ENCODE results near the gene CFAP61. TPM values are rescaled to one million over a fixed set of nuclear protein-coding genes. Genes with fewer than 3 reads are reported as not detected.

Gene CFAP61
- total and polyA plus RNA-seq, 2 donors = 0.23 to 0.24 TPM

DNA sequence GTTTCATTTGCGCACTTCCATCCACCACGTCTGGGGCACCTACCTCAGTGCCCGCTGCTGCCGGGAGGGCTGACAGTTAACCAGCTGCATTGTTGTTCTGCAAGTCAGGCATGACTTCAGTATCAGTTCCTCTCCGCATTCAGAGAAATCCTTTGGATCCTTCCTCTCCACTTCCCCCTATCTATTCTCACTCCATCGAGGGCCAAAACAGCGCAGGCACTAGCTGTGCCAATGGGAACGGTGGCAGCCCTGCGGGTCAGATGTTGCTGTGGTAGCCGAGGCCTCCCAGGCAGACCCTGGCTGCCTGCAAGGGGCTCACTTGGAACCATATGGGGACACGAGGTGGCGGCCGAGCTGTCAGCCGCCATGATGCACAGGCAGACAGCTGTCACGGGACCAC, 251.4 kb downstream of the CFAP61 start:
- no peaks in the 10 kb centered on the region for H3K9me3 ChIP-seq (ENCODE audit: control insufficient read depth in 2 of 2, insufficient read depth in 1 of 2, low read length in 1 of 2)
- no peaks in the 10 kb centered on the region for H3K4me1 ChIP-seq (ENCODE audit: control insufficient read depth in 2 of 2, insufficient read depth in 2 of 2, low read length in 2 of 2)
- no peak overlapping the region for H3K27ac ChIP-seq (ENCODE audit: low read depth in 1 of 2, low read length in 1 of 2)
- H3K4me3 ChIP-seq (ENCODE audit: low read length in 2 of 2) = no peak overlapping the region
- no peaks in the 10 kb centered on the region for H3K36me3 ChIP-seq (ENCODE audit: control insufficient read depth in 2 of 2, insufficient read depth in 2 of 2, low read length in 1 of 2)
- 95% methylated on average over 15 of the region's 15 CpGs for WGBS
- H3K27me3 ChIP-seq (ENCODE audit: control insufficient read depth in 2 of 2, insufficient read depth in 1 of 2, low read length in 1 of 2) = no peaks in the 10 kb centered on the region
- no peak for DNase-seq (ENCODE audit: low read depth in 6 of 9, low spot score in 9 of 9)

DNA sequence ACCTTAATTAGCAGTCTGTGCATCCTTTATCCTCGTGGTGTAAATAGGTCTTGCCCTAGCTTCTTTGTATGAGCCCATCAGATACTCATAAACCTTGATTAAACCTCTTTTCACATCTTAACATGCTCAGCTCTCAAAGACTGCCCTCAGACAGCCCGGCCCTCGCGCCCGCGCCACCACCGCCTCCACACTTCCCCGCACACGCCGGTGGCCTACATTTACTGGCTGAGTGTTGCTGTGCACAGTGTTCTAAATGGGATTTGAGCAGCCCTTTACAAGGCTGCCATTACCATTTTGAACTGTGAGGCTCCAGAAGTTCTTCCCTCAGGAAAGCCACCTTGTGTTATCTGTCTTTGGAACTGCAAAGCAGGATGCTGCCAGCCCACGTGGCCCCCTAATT, 252.6 kb downstream of the CFAP61 start:
- no peaks in the 10 kb centered on the region for H3K27me3 ChIP-seq (ENCODE audit: control insufficient read depth in 2 of 2, insufficient read depth in 1 of 2, low read length in 1 of 2)
- no peaks in the 10 kb centered on the region for H3K9me3 ChIP-seq (ENCODE audit: control insufficient read depth in 2 of 2, insufficient read depth in 1 of 2, low read length in 1 of 2)
- WGBS = 93% methylated on average over 11 of the region's 11 CpGs
- no peak for DNase-seq (ENCODE audit: low read depth in 6 of 9, low spot score in 9 of 9)
- H3K4me3 ChIP-seq (ENCODE audit: low read length in 2 of 2) = no peak overlapping the region
- H3K36me3 ChIP-seq (ENCODE audit: control insufficient read depth in 2 of 2, insufficient read depth in 2 of 2, low read length in 1 of 2) = no peaks in the 10 kb centered on the region
- H3K27ac ChIP-seq (ENCODE audit: low read depth in 1 of 2, low read length in 1 of 2) = no peak overlapping the region
- H3K4me1 ChIP-seq (ENCODE audit: control insufficient read depth in 2 of 2, insufficient read depth in 2 of 2, low read length in 2 of 2) = no peaks in the 10 kb centered on the region

DNA sequence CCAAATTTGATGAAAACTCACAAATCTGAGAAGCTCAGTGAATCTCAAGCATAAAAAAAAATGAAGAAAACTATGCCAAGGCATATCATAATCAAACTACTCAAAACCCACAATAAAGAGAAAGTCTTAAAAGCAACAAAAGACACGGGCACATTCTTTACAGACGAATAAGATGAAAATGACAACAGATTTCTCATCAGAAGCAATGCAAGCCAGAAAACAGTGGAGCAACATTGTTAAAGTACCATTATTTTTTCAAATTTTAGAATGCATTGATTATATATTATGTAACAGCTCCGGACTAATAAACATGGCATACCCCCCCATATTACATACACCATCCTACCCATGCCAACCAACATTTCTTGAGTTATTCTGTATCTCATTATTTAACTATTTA, 260.2 kb downstream of the CFAP61 start:
- H3K27me3 ChIP-seq (ENCODE audit: control insufficient read depth in 2 of 2, insufficient read depth in 1 of 2, low read length in 1 of 2) = no peaks in the 10 kb centered on the region
- H3K4me1 ChIP-seq (ENCODE audit: control insufficient read depth in 2 of 2, insufficient read depth in 2 of 2, low read length in 2 of 2) = no peaks in the 10 kb centered on the region
- no peak overlapping the region for H3K27ac ChIP-seq (ENCODE audit: low read depth in 1 of 2, low read length in 1 of 2)
- H3K9me3 ChIP-seq (ENCODE audit: control insufficient read depth in 2 of 2, insufficient read depth in 1 of 2, low read length in 1 of 2) = no peaks in the 10 kb centered on the region
- WGBS = 83% methylated on average over 3 of the region's 3 CpGs
- no peak overlapping the region for H3K4me3 ChIP-seq (ENCODE audit: low read length in 2 of 2)
- H3K36me3 ChIP-seq (ENCODE audit: control insufficient read depth in 2 of 2, insufficient read depth in 2 of 2, low read length in 1 of 2) = no peaks in the 10 kb centered on the region
- no peak for DNase-seq (ENCODE audit: low read depth in 6 of 9, low spot score in 9 of 9)

DNA sequence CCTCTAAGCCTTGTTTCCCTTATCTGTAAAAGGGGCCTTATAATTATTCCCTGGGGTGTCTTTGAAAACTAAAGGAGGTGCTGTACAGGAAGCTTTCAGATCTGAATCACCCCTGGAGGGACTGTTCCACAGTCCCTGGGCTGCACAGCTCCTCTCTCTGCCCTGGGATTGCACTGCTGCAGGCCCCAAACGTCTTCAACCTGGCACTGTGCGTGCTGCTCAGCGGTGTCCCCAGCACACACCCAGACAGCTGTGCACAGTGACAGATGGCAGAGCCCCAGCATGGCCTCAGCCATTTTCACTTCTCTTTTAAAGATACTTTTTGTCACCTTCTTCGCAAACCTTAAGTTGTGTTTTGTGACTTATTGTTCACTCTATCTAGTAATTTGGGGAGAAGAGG, 264.9 kb downstream of the CFAP61 start:
- no peaks in the 10 kb centered on the region for H3K36me3 ChIP-seq (ENCODE audit: control insufficient read depth in 2 of 2, insufficient read depth in 2 of 2, low read length in 1 of 2)
- no peaks in the 10 kb centered on the region for H3K9me3 ChIP-seq (ENCODE audit: control insufficient read depth in 2 of 2, insufficient read depth in 1 of 2, low read length in 1 of 2)
- no peak overlapping the region for H3K4me3 ChIP-seq (ENCODE audit: low read length in 2 of 2)
- WGBS = 67% methylated on average over 4 of the region's 4 CpGs
- no peak overlapping the region for H3K27ac ChIP-seq (ENCODE audit: low read depth in 1 of 2, low read length in 1 of 2)
- H3K4me1 ChIP-seq (ENCODE audit: control insufficient read depth in 2 of 2, insufficient read depth in 2 of 2, low read length in 2 of 2) = no peaks in the 10 kb centered on the region
- H3K27me3 ChIP-seq (ENCODE audit: control insufficient read depth in 2 of 2, insufficient read depth in 1 of 2, low read length in 1 of 2) = no peaks in the 10 kb centered on the region
- no peak for DNase-seq (ENCODE audit: low read depth in 6 of 9, low spot score in 9 of 9)

DNA sequence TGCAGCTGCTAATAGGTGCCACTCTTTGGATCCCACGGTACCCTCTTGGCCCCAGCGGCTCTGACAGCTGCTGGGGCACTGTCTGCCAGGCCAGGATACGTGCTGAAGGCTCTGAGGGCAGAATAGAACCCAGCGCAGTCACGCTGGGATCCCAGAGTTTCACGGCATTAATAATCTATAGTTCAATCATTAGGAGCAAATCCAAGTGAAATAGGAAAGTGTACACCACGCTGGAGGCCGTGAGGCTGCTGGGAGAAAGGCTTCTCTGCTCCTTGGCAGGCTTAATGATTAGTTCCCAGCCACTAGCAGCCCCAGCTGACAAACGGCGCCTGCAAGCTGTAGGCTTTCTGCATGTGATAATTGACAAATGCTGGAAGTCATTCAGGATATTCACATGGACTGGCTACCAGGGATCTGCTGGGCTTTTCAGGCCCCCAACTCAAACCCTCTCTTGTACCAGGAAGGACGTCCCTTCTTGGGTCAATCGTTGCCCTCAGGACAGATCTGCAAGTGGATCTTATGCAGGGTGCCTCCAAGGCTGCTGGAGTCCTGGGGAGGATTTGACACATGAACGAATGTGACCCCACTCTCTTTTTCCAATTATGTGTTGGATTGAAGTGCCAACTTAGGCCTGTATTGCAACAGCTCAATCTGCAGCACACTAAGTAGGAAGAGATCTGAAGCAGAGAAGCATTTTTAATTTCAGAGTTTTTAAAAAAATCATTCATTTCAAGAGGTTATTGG, 265.5 kb downstream of the CFAP61 start:
- H3K27ac ChIP-seq (ENCODE audit: low read depth in 1 of 2, low read length in 1 of 2) = no peak overlapping the region
- no peaks in the 10 kb centered on the region for H3K9me3 ChIP-seq (ENCODE audit: control insufficient read depth in 2 of 2, insufficient read depth in 1 of 2, low read length in 1 of 2)
- no peak for DNase-seq (ENCODE audit: low read depth in 6 of 9, low spot score in 9 of 9)
- no peak overlapping the region for H3K4me3 ChIP-seq (ENCODE audit: low read length in 2 of 2)
- H3K4me1 ChIP-seq (ENCODE audit: control insufficient read depth in 2 of 2, insufficient read depth in 2 of 2, low read length in 2 of 2) = no peaks in the 10 kb centered on the region
- no peaks in the 10 kb centered on the region for H3K27me3 ChIP-seq (ENCODE audit: control insufficient read depth in 2 of 2, insufficient read depth in 1 of 2, low read length in 1 of 2)
- 92% methylated on average over 13 of the region's 13 CpGs for WGBS
- H3K36me3 ChIP-seq (ENCODE audit: control insufficient read depth in 2 of 2, insufficient read depth in 2 of 2, low read length in 1 of 2) = no peaks in the 10 kb centered on the region

DNA sequence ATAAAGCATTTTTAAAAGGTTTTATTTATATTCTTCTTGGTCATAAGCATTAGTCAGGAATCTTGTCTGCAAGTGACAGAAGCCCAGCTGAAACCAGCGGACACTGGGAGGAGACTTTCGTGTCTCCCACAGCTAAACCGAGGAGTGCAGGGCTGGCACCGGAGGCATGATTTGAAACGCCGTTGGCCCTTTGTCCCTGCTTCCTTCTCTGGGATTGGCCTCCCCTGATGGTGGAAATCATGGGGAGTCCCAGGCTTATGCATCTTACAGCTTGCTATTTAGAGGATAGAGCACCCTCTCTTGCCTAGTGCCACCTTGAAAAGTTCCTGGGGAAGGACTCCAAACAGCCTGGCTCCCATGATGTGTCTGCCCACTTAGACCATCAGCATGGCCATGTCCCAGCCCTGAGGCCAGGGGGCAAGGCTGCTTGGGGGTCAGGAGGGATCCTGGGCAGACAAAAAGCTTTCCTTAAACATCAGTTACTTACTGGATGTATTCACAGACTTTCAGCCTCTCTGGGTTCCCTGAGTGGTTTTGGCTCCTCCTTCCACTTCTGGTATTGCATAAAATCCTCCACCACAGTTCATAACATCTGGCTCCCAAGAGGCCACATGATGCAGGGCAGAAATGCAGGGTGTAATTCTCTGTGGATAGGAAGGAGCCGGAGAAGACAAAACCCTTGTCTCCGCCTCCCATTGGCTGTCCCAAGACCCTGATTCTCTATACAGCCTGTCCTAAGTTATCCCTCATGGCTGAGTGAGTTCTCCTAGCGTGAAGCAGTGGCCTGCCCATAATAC, 266.2 kb downstream of the CFAP61 start:
- H3K27ac ChIP-seq (ENCODE audit: low read depth in 1 of 2, low read length in 1 of 2) = no peak overlapping the region
- no peaks in the 10 kb centered on the region for H3K27me3 ChIP-seq (ENCODE audit: control insufficient read depth in 2 of 2, insufficient read depth in 1 of 2, low read length in 1 of 2)
- H3K4me3 ChIP-seq (ENCODE audit: low read length in 2 of 2) = no peak overlapping the region
- 89% methylated on average over 9 of the region's 9 CpGs for WGBS
- no peaks in the 10 kb centered on the region for H3K36me3 ChIP-seq (ENCODE audit: control insufficient read depth in 2 of 2, insufficient read depth in 2 of 2, low read length in 1 of 2)
- DNase-seq (ENCODE audit: low read depth in 6 of 9, low spot score in 9 of 9) = no peak
- H3K9me3 ChIP-seq (ENCODE audit: control insufficient read depth in 2 of 2, insufficient read depth in 1 of 2, low read length in 1 of 2) = no peaks in the 10 kb centered on the region
- no peaks in the 10 kb centered on the region for H3K4me1 ChIP-seq (ENCODE audit: control insufficient read depth in 2 of 2, insufficient read depth in 2 of 2, low read length in 2 of 2)

DNA sequence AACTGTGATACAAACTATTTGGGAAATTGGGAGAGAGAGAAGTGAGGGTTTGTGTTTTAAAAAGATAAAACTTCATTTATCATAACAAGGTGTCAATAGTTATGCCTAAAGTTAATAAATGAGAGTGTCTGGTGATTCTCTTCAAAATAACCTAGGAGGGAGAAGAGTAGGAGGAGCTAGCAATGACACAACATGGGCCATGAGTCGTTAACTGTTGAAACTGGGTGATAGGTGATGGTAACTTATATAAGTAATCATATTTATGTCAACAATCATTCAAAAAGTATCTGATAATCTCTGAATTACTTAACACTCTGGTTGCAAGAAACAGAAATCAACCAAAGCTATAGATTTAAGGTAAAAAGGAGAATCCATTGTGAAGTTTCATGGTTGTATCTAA, 268.8 kb downstream of the CFAP61 start:
- H3K36me3 ChIP-seq (ENCODE audit: control insufficient read depth in 2 of 2, insufficient read depth in 2 of 2, low read length in 1 of 2) = no peaks in the 10 kb centered on the region
- H3K4me1 ChIP-seq (ENCODE audit: control insufficient read depth in 2 of 2, insufficient read depth in 2 of 2, low read length in 2 of 2) = no peaks in the 10 kb centered on the region
- no peaks in the 10 kb centered on the region for H3K9me3 ChIP-seq (ENCODE audit: control insufficient read depth in 2 of 2, insufficient read depth in 1 of 2, low read length in 1 of 2)
- DNase-seq (ENCODE audit: low read depth in 6 of 9, low spot score in 9 of 9) = no peak
- H3K4me3 ChIP-seq (ENCODE audit: low read length in 2 of 2) = no peak overlapping the region
- WGBS = 96% methylated on average over 1 of the region's 1 CpG
- H3K27ac ChIP-seq (ENCODE audit: low read depth in 1 of 2, low read length in 1 of 2) = no peak overlapping the region
- no peaks in the 10 kb centered on the region for H3K27me3 ChIP-seq (ENCODE audit: control insufficient read depth in 2 of 2, insufficient read depth in 1 of 2, low read length in 1 of 2)

DNA sequence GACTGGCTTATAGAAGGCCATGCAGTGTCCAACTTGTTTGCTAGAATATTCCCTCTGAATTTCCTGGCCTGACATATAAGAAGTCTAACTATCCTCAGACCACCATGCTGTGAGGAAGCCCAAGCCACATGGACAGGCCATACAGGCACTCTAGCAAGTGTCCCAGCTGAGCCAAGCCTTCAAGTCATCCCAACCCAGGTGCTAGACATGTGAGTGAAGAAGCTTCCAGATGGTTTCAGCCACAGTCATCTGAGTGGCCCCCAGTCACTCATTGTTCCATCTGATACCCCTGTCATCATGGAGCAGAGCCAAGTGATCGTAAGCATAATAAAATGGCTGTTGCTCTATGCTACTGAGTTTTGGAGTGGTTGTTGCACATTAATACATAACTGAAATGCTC, 269.6 kb downstream of the CFAP61 start:
- Histone ChIP-seq H3K4me1 (ENCODE audit: control insufficient read depth in 2 of 2, insufficient read depth in 2 of 2, low read length in 2 of 2) (no peaks in the 10 kb centered on the region), H3K9me3 (ENCODE audit: control insufficient read depth in 2 of 2, insufficient read depth in 1 of 2, low read length in 1 of 2) (no peaks in the 10 kb centered on the region), H3K27me3 (ENCODE audit: control insufficient read depth in 2 of 2, insufficient read depth in 1 of 2, low read length in 1 of 2) (no peaks in the 10 kb centered on the region), H3K36me3 (ENCODE audit: control insufficient read depth in 2 of 2, insufficient read depth in 2 of 2, low read length in 1 of 2) (no peaks in the 10 kb centered on the region), H3K27ac (ENCODE audit: low read depth in 1 of 2, low read length in 1 of 2) (no peak overlapping the region), H3K4me3 (ENCODE audit: low read length in 2 of 2) (no peak overlapping the region)
- no peak for DNase-seq (ENCODE audit: low read depth in 6 of 9, low spot score in 9 of 9)
- 98% methylated on average over 1 of the region's 1 CpG for WGBS

DNA sequence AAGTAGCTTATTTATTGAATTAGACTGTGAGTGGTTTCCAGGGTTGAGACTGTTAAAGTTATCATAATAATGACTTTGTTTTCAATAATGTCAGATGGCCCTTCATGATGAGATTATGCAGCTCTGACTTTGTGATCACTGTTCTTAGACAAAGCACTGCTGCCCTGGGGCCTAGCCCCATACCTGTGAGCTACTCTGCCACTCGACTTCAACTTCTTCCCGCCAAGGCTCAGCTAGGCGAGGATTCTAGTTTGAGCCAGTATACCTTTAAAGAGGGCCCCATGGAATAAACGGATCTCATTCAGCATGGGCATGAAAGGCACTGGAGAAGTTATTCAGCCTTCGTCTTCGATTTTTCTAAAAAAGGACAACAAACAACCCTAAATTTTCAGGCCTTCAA, 270.6 kb downstream of the CFAP61 start:
- no peaks in the 10 kb centered on the region for H3K27me3 ChIP-seq (ENCODE audit: control insufficient read depth in 2 of 2, insufficient read depth in 1 of 2, low read length in 1 of 2)
- DNase-seq (ENCODE audit: low read depth in 6 of 9, low spot score in 9 of 9) = no peak
- H3K4me1 ChIP-seq (ENCODE audit: control insufficient read depth in 2 of 2, insufficient read depth in 2 of 2, low read length in 2 of 2) = no peaks in the 10 kb centered on the region
- no peak overlapping the region for H3K4me3 ChIP-seq (ENCODE audit: low read length in 2 of 2)
- 97% methylated on average over 6 of the region's 6 CpGs for WGBS
- no peak overlapping the region for H3K27ac ChIP-seq (ENCODE audit: low read depth in 1 of 2, low read length in 1 of 2)
- H3K36me3 ChIP-seq (ENCODE audit: control insufficient read depth in 2 of 2, insufficient read depth in 2 of 2, low read length in 1 of 2) = no peaks in the 10 kb centered on the region
- no peaks in the 10 kb centered on the region for H3K9me3 ChIP-seq (ENCODE audit: control insufficient read depth in 2 of 2, insufficient read depth in 1 of 2, low read length in 1 of 2)
